Daoy (cell line): ENCODE data around the gene WAPL. TPM values are rescaled to one million over a fixed set of nuclear protein-coding genes. Genes with fewer than 3 reads are reported as not detected.
"Not testable (repeated sequence)": the region's sequence is repeated elsewhere in the genome, so short reads cannot be mapped to it uniquely, and the experiment has no call there.

Source experiments
- DNase-seq: peaks from one replicate; pipeline ENCODE4 v3.0.0-alpha.2; 2015; ENCODE audit warnings: low read depth
- total RNA-seq: library from RNA; depleted of rRNA; stranded (reverse); fragments of >200 nt; shearing (Covaris generic); gene quantifications from 2 replicates; pipeline ENCODE4 v1.2.3, GENCODE V29; 2014; rRNA removed

WAPL gene, protein sequence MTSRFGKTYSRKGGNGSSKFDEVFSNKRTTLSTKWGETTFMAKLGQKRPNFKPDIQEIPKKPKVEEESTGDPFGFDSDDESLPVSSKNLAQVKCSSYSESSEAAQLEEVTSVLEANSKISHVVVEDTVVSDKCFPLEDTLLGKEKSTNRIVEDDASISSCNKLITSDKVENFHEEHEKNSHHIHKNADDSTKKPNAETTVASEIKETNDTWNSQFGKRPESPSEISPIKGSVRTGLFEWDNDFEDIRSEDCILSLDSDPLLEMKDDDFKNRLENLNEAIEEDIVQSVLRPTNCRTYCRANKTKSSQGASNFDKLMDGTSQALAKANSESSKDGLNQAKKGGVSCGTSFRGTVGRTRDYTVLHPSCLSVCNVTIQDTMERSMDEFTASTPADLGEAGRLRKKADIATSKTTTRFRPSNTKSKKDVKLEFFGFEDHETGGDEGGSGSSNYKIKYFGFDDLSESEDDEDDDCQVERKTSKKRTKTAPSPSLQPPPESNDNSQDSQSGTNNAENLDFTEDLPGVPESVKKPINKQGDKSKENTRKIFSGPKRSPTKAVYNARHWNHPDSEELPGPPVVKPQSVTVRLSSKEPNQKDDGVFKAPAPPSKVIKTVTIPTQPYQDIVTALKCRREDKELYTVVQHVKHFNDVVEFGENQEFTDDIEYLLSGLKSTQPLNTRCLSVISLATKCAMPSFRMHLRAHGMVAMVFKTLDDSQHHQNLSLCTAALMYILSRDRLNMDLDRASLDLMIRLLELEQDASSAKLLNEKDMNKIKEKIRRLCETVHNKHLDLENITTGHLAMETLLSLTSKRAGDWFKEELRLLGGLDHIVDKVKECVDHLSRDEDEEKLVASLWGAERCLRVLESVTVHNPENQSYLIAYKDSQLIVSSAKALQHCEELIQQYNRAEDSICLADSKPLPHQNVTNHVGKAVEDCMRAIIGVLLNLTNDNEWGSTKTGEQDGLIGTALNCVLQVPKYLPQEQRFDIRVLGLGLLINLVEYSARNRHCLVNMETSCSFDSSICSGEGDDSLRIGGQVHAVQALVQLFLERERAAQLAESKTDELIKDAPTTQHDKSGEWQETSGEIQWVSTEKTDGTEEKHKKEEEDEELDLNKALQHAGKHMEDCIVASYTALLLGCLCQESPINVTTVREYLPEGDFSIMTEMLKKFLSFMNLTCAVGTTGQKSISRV (N-terminal part only)
- total RNA-seq: 26.3 and 31.1 TPM in 2 replicates

DNA sequence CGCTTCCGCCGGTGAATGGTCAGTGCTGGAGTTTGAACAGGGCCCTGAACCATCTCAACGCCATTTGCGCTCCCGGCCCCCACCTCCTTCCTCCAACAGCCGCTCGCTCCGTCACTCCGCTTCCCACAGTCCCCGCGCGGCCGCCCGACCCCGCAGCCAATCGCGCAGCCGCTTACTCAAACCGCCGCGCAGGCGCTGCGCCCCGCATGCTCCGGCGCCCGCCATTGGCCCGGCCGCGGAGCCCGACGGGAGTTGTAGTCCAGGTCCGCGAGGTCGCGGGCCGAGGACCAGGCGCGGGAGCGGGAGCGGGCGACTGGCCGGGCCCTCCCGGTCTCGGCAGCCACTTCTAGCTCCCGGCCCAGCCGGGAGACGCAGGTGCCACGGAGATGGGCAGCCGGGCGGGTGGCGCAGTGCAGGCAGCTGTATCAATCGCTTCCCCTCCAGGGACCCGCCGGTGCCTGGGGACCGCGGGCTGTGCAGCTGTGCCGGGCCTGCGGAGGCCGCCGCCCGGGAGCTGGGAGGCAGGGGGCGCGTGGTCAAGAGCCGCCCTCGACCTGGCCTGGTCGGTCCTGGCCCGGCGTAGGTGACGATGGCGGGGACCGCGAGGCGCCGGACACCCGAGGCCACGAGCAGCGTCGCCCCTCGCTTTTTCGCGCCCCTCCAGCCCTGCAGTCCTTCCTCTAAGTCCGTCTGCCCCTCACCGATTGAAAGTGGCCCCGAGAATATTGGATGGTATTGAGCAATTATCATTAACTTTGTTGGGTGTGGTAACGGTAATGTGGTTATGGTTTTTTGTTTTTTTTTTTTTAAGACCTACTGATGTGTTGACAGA, at the start of gene WAPL:
TSS of gene WAPL (minus strand) at position 115 of the 832 bp plus-strand sequence. CDS start 3,723 bp downstream, outside the sequence.
- DNase-seq: peak; percentile 93

- no peak for DNase-seq
Measured at GRCh38 chr10:86569335-86569734, 47.7 kb upstream of the WAPL start.

- not testable (repeated sequence) for DNase-seq
Measured at GRCh38 chr10:86566518-86566917, 44.9 kb upstream of the WAPL start.

DNA sequence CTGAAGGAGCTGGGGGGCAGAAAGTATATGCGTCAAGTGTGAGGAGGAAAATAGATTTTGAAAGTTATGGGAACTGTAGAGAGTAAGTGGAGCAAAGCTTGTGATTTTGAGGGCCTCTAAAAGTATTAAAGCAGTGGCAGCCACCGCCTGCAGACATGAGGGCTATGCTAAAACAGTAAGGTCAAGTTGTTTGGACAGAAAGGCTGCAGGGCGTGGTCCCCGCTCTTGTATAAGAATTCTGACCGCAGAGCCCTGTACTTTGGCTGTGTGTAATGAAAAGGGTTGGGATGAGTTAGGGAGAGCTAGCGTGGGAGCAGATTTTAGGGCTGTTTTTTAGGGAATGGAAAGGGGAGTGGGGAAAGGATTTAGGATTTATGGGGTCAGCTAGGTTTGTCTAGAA, 41.7 kb upstream of the WAPL start:
- DNase-seq: not testable (repeated sequence)

DNA sequence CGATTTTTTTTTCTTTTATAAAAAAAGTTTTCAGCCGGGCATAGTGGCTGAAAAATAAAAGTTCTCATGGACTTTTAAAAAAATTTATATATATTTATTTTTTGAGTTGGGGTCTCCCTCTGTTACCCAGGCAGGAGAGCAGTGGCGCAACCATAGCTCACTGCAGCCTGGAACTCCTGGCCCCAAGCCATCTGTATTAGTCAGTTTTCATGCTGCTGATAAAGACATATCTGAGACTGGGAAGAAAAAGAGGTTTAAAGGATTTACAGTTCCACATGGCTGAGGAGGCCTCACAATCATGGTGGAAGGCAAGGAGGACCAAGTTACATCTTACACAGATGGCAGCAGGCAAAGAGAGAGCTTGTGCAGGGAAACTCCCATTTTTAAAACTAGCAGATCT, 37.1 kb upstream of the WAPL start:
- peak; percentile 17 for DNase-seq

- DNase-seq: no peak
Measured at GRCh38 chr10:86556933-86557649, 35.5 kb upstream of the WAPL start.

- no peak for DNase-seq
Measured at GRCh38 chr10:86556532-86556931, 34.9 kb upstream of the WAPL start.

GRCh38 chr10:86553639-86554038, 32.0 kb upstream of the WAPL start:
- DNase-seq: no peak

DNA sequence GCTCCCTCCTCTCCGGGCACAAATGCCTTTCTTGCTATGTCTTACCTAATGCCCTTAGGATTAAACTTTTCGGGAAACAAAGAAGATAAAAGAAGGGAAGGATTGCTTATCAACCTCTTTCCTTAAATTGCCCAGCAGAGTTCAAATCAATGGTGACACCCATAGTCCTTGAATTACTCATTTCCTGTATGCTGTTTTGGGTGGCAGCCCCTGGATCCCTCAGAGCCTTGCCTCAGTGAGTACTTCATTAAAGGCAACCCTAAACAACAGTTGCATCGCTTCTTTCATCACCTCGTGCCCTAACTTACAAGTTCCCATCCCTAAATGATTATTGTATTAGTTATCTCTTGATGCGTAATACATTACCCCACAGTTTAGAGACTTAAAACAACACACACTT, 31.6 kb upstream of the WAPL start:
- no peak for DNase-seq

- no peak for DNase-seq
Measured at GRCh38 chr10:86547296-86547695, 25.7 kb upstream of the WAPL start.

DNA sequence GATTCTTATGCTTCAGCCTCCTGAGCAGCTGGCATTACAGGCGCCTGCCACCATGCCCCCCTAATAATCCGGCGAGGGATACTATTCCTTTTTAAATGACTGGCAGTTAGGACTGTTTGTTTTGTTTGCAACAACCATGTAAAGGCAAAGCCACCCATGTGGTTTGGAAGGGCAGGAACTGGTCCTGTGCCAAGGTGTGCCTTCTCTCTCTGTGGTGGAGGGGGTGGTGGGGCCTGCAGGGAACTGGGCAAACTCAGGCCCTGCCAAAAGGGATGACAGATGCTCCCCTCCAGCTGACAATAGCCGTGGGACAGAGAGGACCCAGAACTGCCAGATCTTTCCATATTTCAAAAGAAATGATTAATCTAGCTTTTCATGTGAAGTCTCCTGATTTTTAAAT, 23.5 kb upstream of the WAPL start:
- DNase-seq: peak; percentile 34

DNA sequence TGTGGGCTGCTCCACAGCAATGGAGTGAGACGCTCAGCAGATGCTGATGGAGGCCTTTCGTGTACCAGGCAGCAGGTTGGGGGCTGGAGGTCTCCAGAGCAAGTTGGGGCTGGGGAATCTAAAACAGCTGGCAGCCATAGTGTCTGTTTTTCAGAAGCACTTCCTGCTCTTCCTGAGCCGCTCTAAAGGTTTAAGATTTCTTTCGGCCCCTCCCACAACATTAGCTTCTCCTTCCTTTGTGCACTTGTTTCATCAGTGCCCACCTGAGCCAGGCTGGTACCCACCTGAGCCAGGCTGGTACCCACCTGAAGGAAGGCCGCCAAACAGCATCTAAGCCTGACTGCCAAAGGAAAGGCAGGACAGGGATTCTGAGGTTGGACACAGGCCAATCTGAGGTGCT, 18.4 kb upstream of the WAPL start:
- DNase-seq: no peak

DNA sequence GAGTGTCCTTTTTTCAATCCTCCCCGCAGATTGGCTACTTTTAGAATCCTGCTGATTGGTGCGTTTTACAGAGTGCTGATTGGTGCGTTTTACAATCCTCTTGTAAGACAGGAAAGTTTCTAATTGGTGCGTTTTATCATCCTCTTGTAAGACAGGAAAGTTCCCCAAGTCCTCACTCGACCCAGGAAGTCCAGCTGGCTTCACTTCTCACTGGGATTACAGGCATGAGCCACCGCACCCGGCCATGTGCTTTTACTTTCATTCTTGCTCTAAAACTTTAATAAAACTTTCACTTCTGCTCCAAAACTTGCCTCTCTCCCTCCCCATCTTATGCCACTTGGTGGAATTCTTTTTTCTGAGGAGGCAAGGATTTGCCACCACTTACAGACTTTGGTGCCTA, 17.0 kb upstream of the WAPL start:
- DNase-seq: no peak

- not testable (repeated sequence) for DNase-seq
Measured at GRCh38 chr10:86538040-86538439, 16.4 kb upstream of the WAPL start.

- no peak for DNase-seq
Measured at GRCh38 chr10:86536294-86536861, 14.8 kb upstream of the WAPL start.

GRCh38 chr10:86535132-86535882, 13.7 kb upstream of the WAPL start:
- DNase-seq: peak; percentile 46

DNA sequence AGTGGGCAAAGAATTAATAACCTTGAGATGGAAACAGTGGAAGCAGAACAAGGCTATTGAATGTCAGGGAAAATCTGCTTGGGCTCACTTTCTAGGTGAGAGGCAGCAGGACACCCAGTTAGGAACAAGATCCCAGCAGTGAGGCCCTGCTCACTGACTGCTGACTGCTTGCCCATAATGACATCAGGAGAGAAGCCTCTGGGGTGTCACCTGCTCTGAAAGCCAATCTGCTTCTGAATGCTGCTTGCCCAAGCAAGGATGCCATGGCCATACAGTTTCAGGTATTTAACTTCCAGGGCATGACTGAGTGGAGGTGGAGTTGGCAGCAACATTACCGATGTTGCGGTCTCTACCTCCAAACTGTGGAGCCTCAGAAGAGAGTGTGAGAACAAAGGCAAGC, 11.7 kb upstream of the WAPL start:
- no peak for DNase-seq

DNA sequence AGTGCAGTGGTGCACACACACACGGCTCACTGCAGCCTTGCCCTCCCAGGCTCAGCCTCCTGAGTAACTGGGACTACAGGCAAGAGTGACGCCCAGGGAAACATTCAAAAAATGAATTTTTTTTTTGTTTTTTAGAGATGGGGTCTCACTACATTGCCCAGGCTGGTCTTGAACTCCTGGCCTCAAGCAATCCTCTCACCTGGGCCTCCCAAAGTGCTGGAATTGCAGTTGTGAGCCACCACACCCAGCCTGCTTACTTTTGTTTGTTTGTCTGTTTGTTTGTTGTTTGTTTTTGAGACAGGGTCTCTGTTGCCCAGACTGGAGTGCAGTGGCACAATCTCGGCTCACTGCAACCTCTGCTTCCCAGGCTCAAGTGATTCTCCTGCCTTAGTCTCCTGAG, 7.1 kb upstream of the WAPL start:
- DNase-seq: not testable (repeated sequence)

DNA sequence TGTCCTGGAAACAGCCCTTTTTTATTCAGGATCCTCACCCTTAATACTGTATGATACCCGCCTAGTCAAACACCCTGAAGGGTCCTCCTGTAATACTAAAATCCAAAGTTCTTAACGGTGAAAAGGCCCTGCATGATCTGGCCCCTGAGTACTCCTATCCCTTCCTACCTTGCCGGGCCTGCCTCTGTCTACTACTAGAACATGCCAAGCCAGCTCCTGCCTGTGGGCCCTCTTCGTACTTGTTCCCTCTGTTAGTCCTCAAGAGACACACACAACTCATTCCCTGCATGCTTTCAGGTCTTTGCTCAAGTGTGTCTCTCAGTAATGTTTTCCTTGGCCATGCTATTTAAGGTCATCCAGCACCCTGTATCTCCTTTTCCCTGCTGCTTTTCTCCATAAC, 5.0 kb upstream of the WAPL start:
- no peak for DNase-seq
